ENCODE results near the gene GAPVD1. TPM values are rescaled to one million over a fixed set of nuclear protein-coding genes. Genes with fewer than 3 reads are reported as not detected.

The GAPVD1 gene
- total RNA-seq, 2 donors from 2014 or later = 34.4 to 50.1 TPM

GRCh38 chr9:125407432-125407973 is 145.9 kb downstream of the GAPVD1 start:
- intact Hi-C loops (cut with DNase I) = loop anchor here (2.0 to 10.0 kb wide), 3 partner anchors 337 to 987 kb away; partner anchors contain the start of gene PBX3
- no peak for DNase-seq (ENCODE audit: low spot score)
- TF ChIP-seq POLR2AphosphoS5 (IDR thresholded peaks at IDR 0.05) (no peak), CTCF (IDR thresholded peaks at IDR 0.05) (no peak), POLR2A (IDR thresholded peaks at IDR 0.05) (no peak)
- Histone ChIP-seq H3K27ac (no peak overlapping the region), H3K4me1 (replicated peaks) (peaks cover 2% of the 10 kb centered on the region), H3K4me3 (peak overlapping the region; percentile 49 to 54), H3K27me3 (replicated peaks; ENCODE audit: insufficient read depth) (no peaks in the 10 kb centered on the region), H3K36me3 (no peaks in the 10 kb centered on the region), H3K9me3 (no peaks in the 10 kb centered on the region)
- WGBS = 42% methylated on average over 16 of the region's 17 CpGs

GRCh38 chr9:125407974-125408900 is 146.6 kb downstream of the GAPVD1 start:
- intact Hi-C loops (cut with DNase I) = loop anchor here (2.0 to 10.0 kb wide), 4 partner anchors 223 to 987 kb away; partner anchors contain the start of gene PBX3

DNA sequence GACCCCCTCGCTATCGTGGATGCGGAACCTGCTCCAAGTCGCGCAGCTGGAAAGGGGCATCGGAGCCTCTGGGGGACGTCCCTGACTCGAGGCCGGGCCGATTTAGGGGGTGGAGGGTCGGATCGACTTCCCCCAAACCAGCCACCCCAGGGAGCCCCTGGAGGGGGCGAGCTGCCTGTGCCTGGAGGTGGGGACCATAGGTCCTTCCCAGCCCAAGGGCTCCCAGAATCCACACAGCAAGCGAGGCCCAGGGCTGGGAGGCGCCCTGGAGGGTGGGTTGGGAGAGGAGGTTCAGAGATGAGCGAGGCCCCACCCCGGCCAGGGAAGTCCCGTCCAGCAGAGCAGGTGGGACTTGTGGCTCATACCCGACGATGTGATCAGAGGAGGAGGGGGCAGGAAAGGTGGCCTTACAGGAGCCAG is 147.6 kb downstream of the GAPVD1 start:
- H3K27me3 ChIP-seq (replicated peaks; ENCODE audit: insufficient read depth) = no peaks in the 10 kb centered on the region
- no peaks in the 10 kb centered on the region for H3K36me3 ChIP-seq
- no peak overlapping the region for H3K27ac ChIP-seq
- intact Hi-C loops (cut with DNase I) = loop anchor here (2.0 to 10.0 kb wide), 3 partner anchors 222 to 986 kb away; partner anchors contain the start of gene PBX3
- H3K9me3 ChIP-seq = no peaks in the 10 kb centered on the region
- WGBS = 87% methylated on average over 20 of the region's 20 CpGs
- TF ChIP-seq POLR2AphosphoS5 (IDR thresholded peaks at IDR 0.05) (no peak), POLR2A (IDR thresholded peaks at IDR 0.05) (no peak)
- H3K4me3 ChIP-seq = no peak overlapping the region
- H3K4me1 ChIP-seq (replicated peaks) = peaks cover 2% of the 10 kb centered on the region
- DNase-seq (ENCODE audit: low spot score) = no peak

More at GRCh38 chr9:125407974-125408900, 146.6 kb downstream of the GAPVD1 start:
- 8% methylated on average over 87 of the region's 104 CpGs for WGBS
- TF ChIP-seq CTCF (IDR thresholded peaks at IDR 0.05) (peak; percentile 79 to 89 (median 84)), POLR2A (IDR thresholded peaks at IDR 0.05) (no peak)
- Histone ChIP-seq H3K9me3 (no peaks in the 10 kb centered on the region), H3K4me3 (peak overlapping the region; percentile 49 to 54), H3K27ac (peak overlapping the region; percentile 38 to 67), H3K36me3 (no peaks in the 10 kb centered on the region), H3K4me1 (replicated peaks) (peaks cover 2% of the 10 kb centered on the region), H3K27me3 (replicated peaks; ENCODE audit: insufficient read depth) (no peaks in the 10 kb centered on the region)
- peak; percentile 61 for DNase-seq (ENCODE audit: low spot score)

- no peak overlapping the region for H3K27ac ChIP-seq
- peaks cover 2% of the 10 kb centered on the region for H3K4me1 ChIP-seq (replicated peaks)
- no peak for DNase-seq (ENCODE audit: low spot score)
- no peak overlapping the region for H3K4me3 ChIP-seq
- WGBS = 88% methylated on average over 13 of the region's 13 CpGs
- no peak for TF ChIP-seq CTCF (IDR thresholded peaks at IDR 0.05)
- TF ChIP-seq POLR2A (IDR thresholded peaks at IDR 0.05) = no peak
- no peak for TF ChIP-seq POLR2AphosphoS5 (IDR thresholded peaks at IDR 0.05)
- no peaks in the 10 kb centered on the region for H3K36me3 ChIP-seq
- no peaks in the 10 kb centered on the region for H3K9me3 ChIP-seq
- no peaks in the 10 kb centered on the region for H3K27me3 ChIP-seq (replicated peaks; ENCODE audit: insufficient read depth)
- intact Hi-C loops (cut with DNase I) = loop anchor here (2.0 to 10.0 kb wide), 4 partner anchors 147 to 985 kb away; partner anchors contain the start of gene PBX3
Measured at GRCh38 chr9:125409637-125410521, 148.3 kb downstream of the GAPVD1 start.
